ENCODE measurements around the gene ENOX1.

Gene ENOX1

GRCh38 chr13:43286751-43287150 lies 500.0 kb downstream of the ENOX1 start:
- no peak for DNase-seq (ENCODE audit: low read depth)

DNA sequence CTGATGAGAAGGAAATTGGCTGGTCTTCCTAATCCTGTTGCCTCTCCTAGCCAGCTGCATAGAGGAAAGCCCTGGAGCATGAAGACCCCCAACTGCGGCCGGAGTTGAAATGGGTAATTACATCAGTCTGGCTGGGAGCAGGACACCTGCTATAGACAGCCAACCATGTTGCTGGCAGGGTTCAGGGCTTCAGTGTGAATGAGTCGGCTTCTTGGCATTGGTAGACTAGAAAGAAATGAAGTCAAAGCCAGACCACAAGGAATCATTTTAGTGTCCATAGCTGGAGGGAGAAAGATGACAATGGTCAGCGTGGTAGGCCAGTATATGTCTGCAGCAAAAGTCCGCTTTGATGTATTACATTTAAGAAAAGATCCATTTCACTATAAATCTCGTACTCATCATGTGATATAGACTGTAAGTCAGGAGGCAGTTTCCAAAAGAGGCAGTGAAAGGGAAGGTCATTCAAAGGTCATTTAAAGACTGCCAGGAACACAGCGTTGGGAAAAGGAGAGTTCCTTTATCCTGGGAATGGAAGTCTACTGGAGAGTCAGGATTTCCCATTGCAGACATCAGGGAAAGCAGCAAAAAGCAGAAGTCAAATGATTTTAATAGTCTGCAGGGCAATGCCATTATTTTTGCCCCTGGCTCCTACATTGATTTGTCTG lies 500.7 kb downstream of the ENOX1 start:
- DNase-seq (ENCODE audit: low read depth), result no peak

- DNase-seq (ENCODE audit: low read depth), result no peak
Measured at GRCh38 chr13:43284162-43284561, 502.6 kb downstream of the ENOX1 start.

GRCh38 chr13:43279696-43280095 lies 507.1 kb downstream of the ENOX1 start:
- DNase-seq (ENCODE audit: low read depth), result no peak

- DNase-seq (ENCODE audit: low read depth), result no peak
Measured at GRCh38 chr13:43278127-43278526, 508.6 kb downstream of the ENOX1 start.

- no peak for DNase-seq (ENCODE audit: low read depth)
Measured at GRCh38 chr13:43277142-43277541, 509.6 kb downstream of the ENOX1 start.

- no peak for DNase-seq (ENCODE audit: low read depth)
Measured at GRCh38 chr13:43274881-43275280, 511.9 kb downstream of the ENOX1 start.

DNA sequence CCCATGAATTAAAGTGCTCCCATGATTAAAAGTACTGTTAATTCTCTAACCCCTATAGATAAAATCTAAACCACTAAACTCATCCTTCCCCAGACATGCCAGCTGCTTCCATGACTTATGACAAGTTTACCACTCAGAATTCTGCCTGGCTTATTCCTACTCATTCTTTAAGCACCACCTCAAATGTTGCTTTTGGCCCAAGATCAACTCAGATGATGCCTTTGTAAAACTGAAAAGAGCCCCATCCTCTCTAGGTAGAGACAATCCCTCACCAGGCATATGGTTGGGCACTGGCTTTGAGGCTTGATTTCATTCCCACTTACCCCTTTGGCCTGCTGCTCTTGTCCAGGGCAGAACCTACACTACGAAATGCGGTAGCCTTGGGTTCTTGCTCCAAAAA lies 513.4 kb downstream of the ENOX1 start:
- no peak for DNase-seq (ENCODE audit: low read depth)

DNA sequence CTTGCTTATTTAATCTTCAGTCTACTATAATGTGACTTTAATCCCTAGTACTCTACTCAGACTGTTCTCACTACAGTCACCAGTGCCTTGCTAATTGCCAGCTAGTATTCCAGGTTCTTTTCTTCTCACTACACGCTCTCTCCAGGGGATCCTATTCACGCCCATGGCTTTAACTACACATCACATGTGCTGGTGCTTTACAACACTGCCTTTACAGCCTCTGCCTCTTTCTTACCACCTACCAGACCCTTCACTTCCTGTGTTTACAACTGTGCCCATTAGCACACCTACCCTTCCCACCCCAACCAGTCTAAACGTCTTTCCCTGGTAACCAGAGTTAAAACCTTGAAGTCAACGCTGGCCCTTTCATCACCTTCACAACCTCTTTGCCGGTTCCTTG lies 513.9 kb downstream of the ENOX1 start:
- no peak for DNase-seq (ENCODE audit: low read depth)

DNA sequence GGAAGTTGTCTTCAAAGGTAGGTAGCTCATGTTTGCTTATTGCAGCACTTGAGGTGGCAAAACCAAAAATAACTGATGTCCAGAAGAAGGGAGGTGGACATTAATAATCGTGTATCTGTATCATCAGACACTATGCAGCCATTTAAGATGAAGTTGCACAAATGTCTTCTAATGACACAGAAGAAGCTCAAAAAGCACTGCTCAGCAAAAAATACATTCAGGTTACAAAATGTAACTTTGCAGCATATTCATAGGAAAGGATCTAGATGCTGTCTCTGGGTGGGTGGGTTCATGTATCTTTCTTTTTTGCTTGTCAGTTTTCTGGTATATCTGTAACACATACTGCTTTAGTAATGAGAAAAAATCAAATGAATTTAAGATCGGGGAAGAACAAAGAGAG lies 515.6 kb downstream of the ENOX1 start:
- DNase-seq (ENCODE audit: low read depth), result no peak

- no peak for DNase-seq (ENCODE audit: low read depth)
Measured at GRCh38 chr13:43270130-43270830, 516.5 kb downstream of the ENOX1 start.

GRCh38 chr13:43269037-43269481 lies 517.7 kb downstream of the ENOX1 start:
- DNase-seq (ENCODE audit: low read depth), result peak; percentile 95

- DNase-seq (ENCODE audit: low read depth), result no peak
Measured at GRCh38 chr13:43268632-43269031, 518.1 kb downstream of the ENOX1 start.

- no peak for DNase-seq (ENCODE audit: low read depth)
Measured at GRCh38 chr13:43267916-43268315, 518.9 kb downstream of the ENOX1 start.

DNA sequence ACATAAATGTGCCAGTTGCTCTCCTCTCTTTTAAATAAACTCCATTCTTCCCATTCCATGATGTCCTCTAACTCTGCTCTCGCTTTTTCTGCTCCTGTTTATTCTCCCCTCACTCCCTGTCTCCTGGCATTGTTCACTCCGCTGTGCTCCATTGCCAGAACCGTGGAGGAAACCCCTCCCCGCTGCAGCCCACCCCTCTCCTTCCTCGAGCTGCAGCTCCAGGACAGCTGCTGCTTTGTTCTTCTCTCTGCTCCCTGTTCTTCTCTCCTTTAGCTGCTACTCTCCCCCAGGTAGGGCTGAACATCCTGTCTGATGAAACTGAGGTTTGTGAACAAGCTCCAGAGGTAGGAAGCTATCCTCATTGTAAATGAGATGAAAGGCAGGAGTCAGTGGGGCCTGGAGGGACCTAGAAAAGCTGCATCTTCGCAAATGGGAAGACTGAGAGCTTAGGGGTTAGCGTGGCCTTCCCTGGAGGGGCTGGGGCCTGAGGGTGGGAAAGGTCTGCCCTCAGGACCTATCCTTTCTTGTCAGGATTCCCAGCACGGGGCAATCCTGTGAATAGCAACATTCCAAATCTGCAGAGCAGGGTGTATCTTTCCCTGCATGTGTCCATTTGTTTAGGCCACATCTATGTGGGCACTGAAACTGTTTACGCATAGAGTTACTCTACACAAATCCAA lies 519.7 kb downstream of the ENOX1 start:
- DNase-seq (ENCODE audit: low read depth), result no peak

DNA sequence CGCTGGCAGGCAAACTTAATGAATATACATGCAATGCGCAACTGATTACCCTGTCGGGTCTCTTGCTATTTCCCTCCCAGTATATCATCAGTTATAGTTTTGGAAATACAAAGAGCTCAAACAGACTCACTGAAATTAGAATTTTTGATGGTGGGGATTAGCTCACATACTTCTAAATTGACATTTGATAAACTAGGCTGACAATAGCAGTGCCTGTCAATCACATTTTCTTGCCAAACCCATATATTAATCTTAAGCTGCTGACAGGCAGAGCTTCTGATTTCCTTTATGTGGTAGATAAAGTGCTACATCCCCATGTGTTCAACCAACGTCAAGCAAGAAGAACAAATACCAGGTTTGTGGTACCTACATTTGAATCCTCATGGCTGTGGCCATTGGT lies 521.7 kb downstream of the ENOX1 start:
- no peak for DNase-seq (ENCODE audit: low read depth)

DNA sequence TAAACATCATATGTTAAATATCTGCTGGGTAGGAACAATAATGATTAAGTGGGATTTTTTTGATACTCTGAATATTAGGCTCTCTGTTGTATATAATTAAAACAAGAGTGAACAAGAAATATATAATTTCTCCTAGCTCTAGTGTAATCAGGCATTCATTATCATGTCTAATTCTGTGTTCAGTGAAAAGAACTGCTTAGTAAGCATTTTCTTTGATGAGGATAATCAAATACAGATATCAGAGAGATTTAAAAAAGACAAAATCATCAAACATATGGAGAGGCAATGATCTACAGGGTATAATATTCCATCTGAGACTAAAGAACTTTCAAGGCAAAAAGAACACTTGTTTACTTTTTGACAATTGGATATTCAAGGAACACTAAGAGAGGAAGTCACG lies 522.3 kb downstream of the ENOX1 start:
- DNase-seq (ENCODE audit: low read depth), result no peak

DNA sequence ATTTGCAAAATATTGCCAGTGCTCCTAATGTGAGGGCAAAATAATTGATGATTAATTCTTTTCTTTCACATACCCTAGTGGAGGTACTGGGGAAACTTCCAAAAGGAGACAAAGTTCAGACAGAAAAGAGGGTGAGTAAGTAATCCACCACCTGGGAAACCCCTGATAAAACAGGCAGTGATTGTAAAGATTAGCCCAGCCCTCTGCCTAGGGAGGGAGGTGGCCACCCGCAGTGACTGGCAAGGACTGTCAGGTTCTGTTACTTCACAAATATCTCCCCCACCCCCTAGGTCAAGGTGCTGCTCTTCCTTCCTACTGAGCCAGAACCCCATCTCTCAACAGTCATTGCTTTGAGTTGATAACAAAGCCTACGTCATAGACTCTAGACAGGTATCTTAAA lies 523.7 kb downstream of the ENOX1 start:
- DNase-seq (ENCODE audit: low read depth), result no peak

- DNase-seq (ENCODE audit: low read depth), result no peak
Measured at GRCh38 chr13:43260999-43261398, 525.8 kb downstream of the ENOX1 start.

DNA sequence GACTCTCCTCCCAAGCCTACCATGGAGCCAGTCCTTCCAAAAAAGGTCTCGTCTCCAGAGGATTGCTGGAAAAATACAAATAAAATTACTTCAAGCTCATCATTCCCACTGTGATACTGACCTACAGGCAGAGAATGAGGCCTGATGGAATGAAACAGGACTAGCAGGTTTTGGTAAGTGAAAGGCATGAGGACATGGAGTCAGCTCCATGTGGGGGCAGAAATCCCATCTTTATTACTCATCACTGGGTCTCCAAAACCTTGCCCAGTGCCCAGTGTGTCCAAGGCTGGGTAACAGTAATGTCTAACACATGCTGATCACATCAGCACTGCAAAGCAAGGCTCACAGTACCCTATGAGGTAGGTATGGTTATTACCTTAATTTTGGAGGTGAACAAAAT lies 528.0 kb downstream of the ENOX1 start:
- no peak for DNase-seq (ENCODE audit: low read depth)

GRCh38 chr13:43257765-43258164 lies 529.0 kb downstream of the ENOX1 start:
- no peak for DNase-seq (ENCODE audit: low read depth)

GRCh38 chr13:43251961-43252360 lies 534.8 kb downstream of the ENOX1 start:
- DNase-seq (ENCODE audit: low read depth), result no peak

DNA sequence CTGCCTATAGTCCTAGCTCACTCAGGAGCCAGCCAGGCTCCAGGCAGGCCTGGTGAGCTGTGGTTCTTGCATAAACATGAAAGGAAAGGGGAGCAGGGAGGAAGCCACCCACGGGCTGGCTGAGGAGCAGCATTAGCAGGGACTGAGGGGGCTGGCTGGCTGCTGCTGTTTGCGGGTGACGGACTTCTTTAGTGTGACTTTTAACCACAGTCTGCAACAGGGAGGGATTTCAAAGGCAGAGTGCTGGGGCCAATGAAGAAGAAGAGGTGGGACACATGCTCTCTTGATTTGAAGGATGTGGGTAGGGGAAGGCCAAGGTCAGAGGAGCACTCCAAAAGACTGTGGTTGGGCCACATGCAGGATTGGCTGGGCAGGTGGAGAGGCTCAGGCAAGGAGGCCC lies 540.4 kb downstream of the ENOX1 start:
- DNase-seq (ENCODE audit: low read depth), result no peak
